Peyer's patch (tissue), 4 donors: ENCODE measurements around the gene UBE2D1.

ENCODE experiments used
- CTCF ChIP-seq, 6 experiments: fragments of 450-650 bp in 4 of 6; fragments of 200-600 bp in 2 of 6; sonication (generic) in 1 of 6; IDR thresholded peaks; one replicate each; pipeline ENCODE4 v1.5.1; 2017 to 2019; ENCODE audit warnings: antibody characterized with exemption in 6 of 6, mild to moderate bottlenecking in 3 of 6, moderate library complexity in 1 of 6
- POLR2A ChIP-seq, 2 donors: fragments of 450-650 bp; IDR thresholded peaks; one replicate each; pipeline ENCODE4 v1.5.1; 2017; ENCODE audit warnings: antibody characterized with exemption in 2 of 2, mild to moderate bottlenecking in 2 of 2, moderate library complexity in 2 of 2

GRCh38 chr10:58334817-58335305 lies at the start of gene UBE2D1:
- TF ChIP-seq CTCF (IDR thresholded peaks at IDR 0.05): peak in 2 of 6 experiments; percentile 28 to 31
- peak; percentile 95 to 96 for TF ChIP-seq POLR2A (IDR thresholded peaks at IDR 0.05)
